DND-41 (cell line): ENCODE measurements around the gene FEZ2.

Experiments used
- EZH2 ChIP-seq: IDR thresholded peaks from 3 replicates; pipeline ENCODE4 v1.6.1; 2012; ENCODE audit warnings: borderline replicate concordance, low read depth, mild to moderate bottlenecking, moderate library complexity, low read length, inconsistent platforms; ENCODE audit not compliant: severe bottlenecking
- TF ChIP-seq, protein P1 (sequence below): IDR thresholded peaks from 2 replicates; pipeline ENCODE4 v1.5.1; 2012; ENCODE audit warnings: borderline replicate concordance, low read length, moderate library complexity, mild to moderate bottlenecking; ENCODE audit not compliant: poor library complexity, severe bottlenecking; ENCODE audit errors: extremely low read depth

DNA sequence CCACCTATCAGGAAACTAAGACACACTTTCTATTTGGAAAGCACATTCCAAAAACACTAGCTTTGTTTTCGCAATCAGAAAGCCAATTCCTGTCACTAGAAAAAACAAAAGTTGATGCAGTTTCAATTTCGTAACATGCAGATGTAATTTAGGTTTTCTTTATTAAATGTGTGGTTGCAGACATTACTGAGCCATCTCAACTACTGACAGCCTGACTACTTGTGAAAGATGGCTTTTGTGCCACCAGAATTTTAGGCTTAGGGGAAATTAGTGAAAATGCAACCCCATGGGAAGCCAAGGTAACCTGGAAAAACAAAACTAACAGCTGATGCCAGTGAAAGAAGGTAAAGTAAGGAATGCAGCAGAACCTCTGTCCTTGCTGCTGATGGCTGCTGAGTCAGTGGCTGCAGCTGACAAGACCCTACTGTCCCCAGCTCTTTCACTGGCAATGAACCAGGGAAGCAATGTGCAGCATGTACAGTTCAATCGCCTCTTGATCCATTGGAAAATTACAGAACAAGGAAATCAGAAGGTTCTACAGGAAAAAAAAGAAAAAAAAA lies 34.9 kb downstream of the FEZ2 start:
- TF ChIP-seq, protein P1, sequence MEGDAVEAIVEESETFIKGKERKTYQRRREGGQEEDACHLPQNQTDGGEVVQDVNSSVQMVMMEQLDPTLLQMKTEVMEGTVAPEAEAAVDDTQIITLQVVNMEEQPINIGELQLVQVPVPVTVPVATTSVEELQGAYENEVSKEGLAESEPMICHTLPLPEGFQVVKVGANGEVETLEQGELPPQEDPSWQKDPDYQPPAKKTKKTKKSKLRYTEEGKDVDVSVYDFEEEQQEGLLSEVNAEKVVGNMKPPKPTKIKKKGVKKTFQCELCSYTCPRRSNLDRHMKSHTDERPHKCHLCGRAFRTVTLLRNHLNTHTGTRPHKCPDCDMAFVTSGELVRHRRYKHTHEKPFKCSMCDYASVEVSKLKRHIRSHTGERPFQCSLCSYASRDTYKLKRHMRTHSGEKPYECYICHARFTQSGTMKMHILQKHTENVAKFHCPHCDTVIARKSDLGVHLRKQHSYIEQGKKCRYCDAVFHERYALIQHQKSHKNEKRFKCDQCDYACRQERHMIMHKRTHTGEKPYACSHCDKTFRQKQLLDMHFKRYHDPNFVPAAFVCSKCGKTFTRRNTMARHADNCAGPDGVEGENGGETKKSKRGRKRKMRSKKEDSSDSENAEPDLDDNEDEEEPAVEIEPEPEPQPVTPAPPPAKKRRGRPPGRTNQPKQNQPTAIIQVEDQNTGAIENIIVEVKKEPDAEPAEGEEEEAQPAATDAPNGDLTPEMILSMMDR, result no peak
- no peak for TF ChIP-seq EZH2
